ENCODE data around the gene RHOB. TPM values are rescaled to one million over a fixed set of nuclear protein-coding genes. Genes with fewer than 3 reads are reported as not detected.

The RHOB gene
- polyA plus RNA-seq, 1 donor from 2014 or later = 205 TPM

GRCh38 chr2:20448977-20449306 lies 2.1 kb downstream of the RHOB start:
- Histone ChIP-seq H3K4me2 (ENCODE audit: low read length) (peak overlapping the region; percentile 96), H3K9ac (ENCODE audit: low read length) (peak overlapping the region; percentile 98), H3K27me3 (ENCODE audit: insufficient read depth, low read depth, low read length) (no peaks in the 10 kb centered on the region), H3K27ac (ENCODE audit: low read length) (no peak overlapping the region), H3K9me2 (ENCODE audit: insufficient read depth, low read length) (no peaks in the 10 kb centered on the region), H3F3A (ENCODE audit: insufficient read depth, low read length, poor library complexity, severe bottlenecking) (no peaks in the 10 kb centered on the region), H3K9me3 (ENCODE audit: low read length) (no peaks in the 10 kb centered on the region), H2AFZ (ENCODE audit: low read depth, low read length) (no peak overlapping the region), H4K20me1 (ENCODE audit: insufficient read depth) (peaks cover 23% of the 10 kb centered on the region), H3K4me3 (ENCODE audit: low read length) (peak overlapping the region; percentile 98), H3K79me2 (replicated peaks; ENCODE audit: insufficient read depth, low read length) (peaks cover 31% of the 10 kb centered on the region), H3K36me3 (ENCODE audit: insufficient read depth, low read length) (no peaks in the 10 kb centered on the region)
- TF ChIP-seq REST (IDR thresholded peaks at IDR 0.05; ENCODE audit: borderline replicate concordance) (no peak), MXI1 (conservative IDR thresholded peaks at IDR 0.05; ENCODE audit: poor library complexity, severe bottlenecking) (no peak), POLR2AphosphoS5 (IDR thresholded peaks at IDR 0.05) (no peak), SMC3 (conservative IDR thresholded peaks at IDR 0.05; ENCODE audit: poor library complexity) (no peak), CTCF (IDR thresholded peaks at IDR 0.05; ENCODE audit: poor library complexity, severe bottlenecking) (no peak), EP300 (conservative IDR thresholded peaks at IDR 0.05; ENCODE audit: poor library complexity, severe bottlenecking) (no peak), EZH2 (IDR thresholded peaks at IDR 0.05; ENCODE audit: borderline replicate concordance, insufficient read depth, low read length, poor library complexity, severe bottlenecking) (no peak), TAF1 (IDR thresholded peaks at IDR 0.05; ENCODE audit: low read depth) (no peak), RAD21 (conservative IDR thresholded peaks at IDR 0.05) (no peak)

GRCh38 chr2:20449501-20450200 lies 2.8 kb downstream of the RHOB start:
- Histone ChIP-seq H3F3A (ENCODE audit: insufficient read depth, low read length, poor library complexity, severe bottlenecking) (no peaks in the 10 kb centered on the region), H3K9me2 (ENCODE audit: insufficient read depth, low read length) (no peaks in the 10 kb centered on the region), H3K27ac (ENCODE audit: low read length) (no peak overlapping the region), H4K20me1 (ENCODE audit: insufficient read depth) (peaks cover 23% of the 10 kb centered on the region), H3K27me3 (ENCODE audit: insufficient read depth, low read depth, low read length) (no peaks in the 10 kb centered on the region), H3K9ac (ENCODE audit: low read length) (no peak overlapping the region), H3K36me3 (ENCODE audit: insufficient read depth, low read length) (no peaks in the 10 kb centered on the region), H3K9me3 (ENCODE audit: low read length) (no peaks in the 10 kb centered on the region), H3K4me3 (ENCODE audit: low read length) (peak overlapping the region; percentile 98), H2AFZ (ENCODE audit: low read depth, low read length) (no peak overlapping the region), H3K79me2 (replicated peaks; ENCODE audit: insufficient read depth, low read length) (peaks cover 31% of the 10 kb centered on the region), H3K4me2 (ENCODE audit: low read length) (peak overlapping the region; percentile 96)
- TF ChIP-seq EZH2 (IDR thresholded peaks at IDR 0.05; ENCODE audit: borderline replicate concordance, insufficient read depth, low read length, poor library complexity, severe bottlenecking) = no peak
- no peak for TF ChIP-seq POLR2AphosphoS5 (IDR thresholded peaks at IDR 0.05)
- no peak for TF ChIP-seq CTCF (IDR thresholded peaks at IDR 0.05; ENCODE audit: poor library complexity, severe bottlenecking)
- no peak for TF ChIP-seq SMC3 (conservative IDR thresholded peaks at IDR 0.05; ENCODE audit: poor library complexity)
- TF ChIP-seq RAD21 (conservative IDR thresholded peaks at IDR 0.05) = no peak
- no peak for TF ChIP-seq TAF1 (IDR thresholded peaks at IDR 0.05; ENCODE audit: low read depth)
- TF ChIP-seq REST (IDR thresholded peaks at IDR 0.05; ENCODE audit: borderline replicate concordance) = no peak
- no peak for TF ChIP-seq EP300 (conservative IDR thresholded peaks at IDR 0.05; ENCODE audit: poor library complexity, severe bottlenecking)
- TF ChIP-seq MXI1 (conservative IDR thresholded peaks at IDR 0.05; ENCODE audit: poor library complexity, severe bottlenecking) = no peak
